Measurements from ENCODE around the gene CCP110. TPM values are rescaled to one million over a fixed set of nuclear protein-coding genes. Genes with fewer than 3 reads are reported as not detected.
A peak's percentile ranks its signal among the peaks of the same experiment; 100 is the strongest.

CCP110 gene
- total and polyA plus RNA-seq, 8 donors = 2.3 to 67.7 (median 7.6) TPM

DNA sequence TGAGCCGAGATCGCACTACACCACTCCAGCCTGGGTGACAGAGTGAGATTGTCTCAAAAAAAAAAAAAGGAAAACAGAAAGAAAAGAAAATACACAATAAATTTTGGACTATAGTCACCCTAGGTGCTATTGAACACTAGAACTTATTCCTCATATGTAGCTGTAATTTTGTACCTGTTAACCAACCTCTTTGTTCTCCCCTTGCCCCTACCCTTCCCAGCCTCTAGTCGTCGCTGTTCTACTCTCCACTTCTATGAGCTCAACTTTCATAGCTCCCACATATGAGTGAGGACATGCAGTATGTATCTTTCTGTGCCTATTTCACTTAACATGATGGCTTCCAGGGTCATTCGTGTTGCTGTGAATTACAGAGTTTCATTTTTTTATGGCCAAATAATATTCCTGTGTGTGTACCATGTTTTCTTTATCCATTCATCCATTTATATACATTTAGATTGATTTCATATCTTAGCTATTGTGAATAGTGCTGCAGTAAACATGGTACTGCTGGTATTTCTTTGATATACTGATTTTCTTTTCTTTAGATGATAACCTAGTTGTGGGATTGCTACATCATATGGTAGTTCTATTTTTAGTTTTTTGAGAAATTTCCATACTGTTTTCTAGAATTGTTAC, 60.0 kb downstream of the CCP110 start:
- H3K36me3 ChIP-seq = peaks cover 22 to 89% (median 80%) of the 10 kb centered on the region in 4 donors
- WGBS, 5 donors = 49 to 53% (median 52%) methylated on average over 5 of the region's 5 CpGs
- TF ChIP-seq, protein P1, sequence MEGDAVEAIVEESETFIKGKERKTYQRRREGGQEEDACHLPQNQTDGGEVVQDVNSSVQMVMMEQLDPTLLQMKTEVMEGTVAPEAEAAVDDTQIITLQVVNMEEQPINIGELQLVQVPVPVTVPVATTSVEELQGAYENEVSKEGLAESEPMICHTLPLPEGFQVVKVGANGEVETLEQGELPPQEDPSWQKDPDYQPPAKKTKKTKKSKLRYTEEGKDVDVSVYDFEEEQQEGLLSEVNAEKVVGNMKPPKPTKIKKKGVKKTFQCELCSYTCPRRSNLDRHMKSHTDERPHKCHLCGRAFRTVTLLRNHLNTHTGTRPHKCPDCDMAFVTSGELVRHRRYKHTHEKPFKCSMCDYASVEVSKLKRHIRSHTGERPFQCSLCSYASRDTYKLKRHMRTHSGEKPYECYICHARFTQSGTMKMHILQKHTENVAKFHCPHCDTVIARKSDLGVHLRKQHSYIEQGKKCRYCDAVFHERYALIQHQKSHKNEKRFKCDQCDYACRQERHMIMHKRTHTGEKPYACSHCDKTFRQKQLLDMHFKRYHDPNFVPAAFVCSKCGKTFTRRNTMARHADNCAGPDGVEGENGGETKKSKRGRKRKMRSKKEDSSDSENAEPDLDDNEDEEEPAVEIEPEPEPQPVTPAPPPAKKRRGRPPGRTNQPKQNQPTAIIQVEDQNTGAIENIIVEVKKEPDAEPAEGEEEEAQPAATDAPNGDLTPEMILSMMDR (IDR thresholded peaks at IDR 0.05) = peak in 5 of 7 experiments; percentile 73 to 81 (median 78)
- TF ChIP-seq POLR2A (IDR thresholded peaks at IDR 0.05) (no peak), EP300 (IDR thresholded peaks at IDR 0.05) (no peak)
- intact Hi-C loops (cut with DNase I; ENCODE audit: low total_unique reads) = no loop called here
- DNase-seq = peak; percentile 30 to 80
- H3K9me3 ChIP-seq = no peaks in the 10 kb centered on the region
- no peaks in the 10 kb centered on the region for H3K27me3 ChIP-seq
- no peaks in the 10 kb centered on the region for H3K4me1 ChIP-seq
- H3K27ac ChIP-seq = no peak overlapping the region
- no peak overlapping the region for H3K4me3 ChIP-seq

- Histone ChIP-seq H3K4me1 (peaks cover 0 to 8% (median 2%) of the 10 kb centered on the region in 4 donors), H3K9me3 (no peaks in the 10 kb centered on the region), H3K27ac (peak overlapping the region in 1 of 5 donors; percentile 49), H3K4me3 (no peak overlapping the region), H3K27me3 (no peaks in the 10 kb centered on the region), H3K36me3 (peaks cover 20 to 67% (median 58%) of the 10 kb centered on the region in 4 donors)
- 48 to 65% (median 54%) methylated on average over 5 of the region's 5 CpGs for WGBS, 5 donors
- peak in 1 of 2 donors; percentile 35 for DNase-seq
- TF ChIP-seq POLR2A (IDR thresholded peaks at IDR 0.05) (no peak), POLR2AphosphoS5 (IDR thresholded peaks at IDR 0.05) (no peak), EP300 (IDR thresholded peaks at IDR 0.05) (no peak)
- TF ChIP-seq, protein P1 (IDR thresholded peaks at IDR 0.05) = no peak
- intact Hi-C loops (cut with DNase I; ENCODE audit: low total_unique reads) = no loop called here
These were observed 64.9 kb downstream of the CCP110 start for GRCh38 chr16:19588661-19589060.

DNA sequence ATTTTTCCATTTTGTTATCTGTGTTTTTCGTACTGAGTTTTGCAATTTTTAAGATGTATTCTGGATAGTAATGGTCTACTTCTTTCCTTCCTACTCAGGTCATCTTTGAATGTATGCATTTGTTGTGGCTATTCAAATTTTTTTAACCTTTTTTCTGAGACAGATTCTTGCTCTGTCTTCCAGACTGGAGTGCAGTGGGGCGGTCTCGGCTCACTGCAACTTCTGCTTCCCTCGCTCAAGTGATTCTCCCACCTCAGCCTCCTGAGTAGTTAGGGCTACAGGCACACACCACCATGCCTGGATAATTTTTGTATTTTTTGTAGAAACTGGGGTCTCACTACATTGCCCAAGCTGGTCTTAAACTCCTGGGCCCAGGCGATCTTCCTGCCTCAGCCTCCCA, 65.4 kb downstream of the CCP110 start:
- TF ChIP-seq, protein P1 (IDR thresholded peaks at IDR 0.05) = no peak
- TF ChIP-seq EP300 (IDR thresholded peaks at IDR 0.05) (no peak), POLR2A (IDR thresholded peaks at IDR 0.05) (no peak), POLR2AphosphoS5 (IDR thresholded peaks at IDR 0.05) (no peak)
- H3K27me3 ChIP-seq = no peaks in the 10 kb centered on the region
- peaks cover 20 to 68% (median 60%) of the 10 kb centered on the region in 4 donors for H3K36me3 ChIP-seq
- intact Hi-C loops (cut with DNase I; ENCODE audit: low total_unique reads) = no loop called here
- DNase-seq = no peak
- peaks cover 0 to 8% (median 2%) of the 10 kb centered on the region in 4 donors for H3K4me1 ChIP-seq
- no peak overlapping the region for H3K4me3 ChIP-seq
- 85 to 92% (median 90%) methylated on average over 5 of the region's 5 CpGs for WGBS, 5 donors
- peak overlapping the region in 3 of 5 donors; percentile 29 to 63 (median 49) for H3K27ac ChIP-seq
- no peaks in the 10 kb centered on the region for H3K9me3 ChIP-seq

DNA sequence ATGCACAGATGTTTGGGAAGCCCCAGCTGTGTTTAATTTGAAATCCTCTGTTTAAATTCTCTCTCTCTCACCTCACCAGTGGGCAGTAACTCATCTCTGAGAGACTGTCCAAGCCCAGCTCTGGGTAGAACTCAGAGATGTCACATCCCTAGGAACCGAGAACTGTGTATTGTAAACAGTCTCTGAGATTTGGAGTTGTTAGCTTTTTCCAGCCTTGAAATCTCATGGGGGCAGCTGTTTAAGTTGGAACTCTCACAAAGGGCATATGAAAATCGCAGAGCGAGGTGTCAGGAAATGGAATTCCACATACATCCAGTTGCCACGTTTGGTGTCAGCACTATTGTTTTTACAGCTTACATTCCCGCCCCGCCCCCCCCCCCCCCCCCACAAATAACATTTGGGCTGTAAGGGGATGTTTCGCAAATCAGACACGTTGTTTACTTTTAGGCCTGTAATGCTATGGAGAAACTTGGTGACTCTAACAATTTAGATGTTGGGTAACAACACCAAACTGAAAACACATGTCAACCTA, 66.1 kb downstream of the CCP110 start:
- WGBS, 5 donors = 56 to 63% (median 60%) methylated on average over 8 of the region's 8 CpGs
- Histone ChIP-seq H3K9me3 (no peaks in the 10 kb centered on the region), H3K27me3 (no peaks in the 10 kb centered on the region), H3K36me3 (peaks cover 20 to 67% (median 57%) of the 10 kb centered on the region in 4 donors), H3K4me1 (peaks cover 0 to 10% (median 4%) of the 10 kb centered on the region in 4 donors), H3K4me3 (no peak overlapping the region), H3K27ac (peak overlapping the region in 3 of 5 donors; percentile 29 to 63 (median 49))
- peak in 1 of 2 donors; percentile 70 for DNase-seq
- intact Hi-C loops (cut with DNase I; ENCODE audit: low total_unique reads) = no loop called here
- TF ChIP-seq EP300 (IDR thresholded peaks at IDR 0.05) = no peak
- TF ChIP-seq, protein P1 (IDR thresholded peaks at IDR 0.05) = no peak
- TF ChIP-seq POLR2AphosphoS5 (IDR thresholded peaks at IDR 0.05) = peak in 2 of 3 donors; percentile 4 to 16
- TF ChIP-seq POLR2A (IDR thresholded peaks at IDR 0.05) = no peak

Measured in stomach (tissue), 9 donors.